ENCODE results near the gene CYP46A1. TPM values are rescaled to one million over a fixed set of nuclear protein-coding genes. Genes with fewer than 3 reads are reported as not detected.
A peak's percentile ranks its signal among the peaks of the same experiment; 100 is the strongest.

CYP46A1 gene
- total RNA-seq, 2 donors from 2014 or later: 0.09 to 0.10 TPM

GRCh38 chr14:99749763-99750715, 65.9 kb downstream of the CYP46A1 start:
- Mint-ChIP-seq H3K27me3 (ENCODE audit: low read depth) (peaks cover 37% of the 10 kb centered on the region), H3K36me3 (ENCODE audit: insufficient read depth in 2 of 2) (no peaks in the 10 kb centered on the region), H3K4me3 (no peak overlapping the region), H3K4me1 (ENCODE audit: low read depth) (peaks cover 6% of the 10 kb centered on the region), H3K27ac (no peak overlapping the region), H3K9me3 (no peaks in the 10 kb centered on the region)
- ATAC-seq (replicated peaks in 1 of 2) (no peak), DNase-seq (no peak)

DNA sequence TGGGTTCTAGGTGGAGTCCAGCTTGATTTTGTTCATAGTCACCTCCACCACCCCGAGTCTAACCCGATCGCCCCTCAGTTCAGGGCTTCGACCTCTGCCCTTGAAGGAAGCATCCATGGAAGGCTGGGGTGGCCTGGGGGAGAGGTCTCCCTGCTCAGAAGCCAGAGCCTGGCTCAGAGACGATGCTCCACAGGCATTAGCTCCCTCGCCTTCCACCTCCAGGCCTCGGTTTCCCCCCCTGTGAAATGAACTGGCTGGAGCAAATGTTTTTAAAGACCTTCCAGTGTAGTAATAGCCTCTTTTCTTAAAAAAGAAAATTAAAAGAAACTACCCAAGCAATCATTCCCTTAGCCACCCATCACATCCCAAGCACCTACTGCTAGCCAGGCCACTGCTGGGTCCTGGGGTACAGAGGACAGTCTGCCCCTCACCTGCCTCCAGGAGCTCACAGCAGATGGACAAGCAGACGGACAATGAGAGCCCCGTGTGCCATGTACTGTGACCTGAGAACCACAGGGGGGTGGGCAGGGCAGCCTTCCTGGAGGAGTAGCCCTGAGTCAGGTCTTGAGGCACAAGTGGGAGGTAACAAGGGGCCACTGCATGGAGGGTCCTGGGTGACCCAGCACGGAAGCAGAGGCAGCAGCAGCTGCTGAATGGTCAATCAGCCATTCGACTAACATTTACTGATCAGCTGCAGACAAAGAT, 66.8 kb downstream of the CYP46A1 start:
- peaks cover 37% of the 10 kb centered on the region for H3K27me3 Mint-ChIP-seq (ENCODE audit: low read depth)
- no peak overlapping the region for H3K4me3 Mint-ChIP-seq
- H3K27ac Mint-ChIP-seq: no peak overlapping the region
- H3K9me3 Mint-ChIP-seq: no peaks in the 10 kb centered on the region
- DNase-seq (no peak), ATAC-seq (replicated peaks in 1 of 2) (no peak)
- no peaks in the 10 kb centered on the region for H3K36me3 Mint-ChIP-seq (ENCODE audit: insufficient read depth in 2 of 2)
- peaks cover 4% of the 10 kb centered on the region for H3K4me1 Mint-ChIP-seq (ENCODE audit: low read depth)

DNA sequence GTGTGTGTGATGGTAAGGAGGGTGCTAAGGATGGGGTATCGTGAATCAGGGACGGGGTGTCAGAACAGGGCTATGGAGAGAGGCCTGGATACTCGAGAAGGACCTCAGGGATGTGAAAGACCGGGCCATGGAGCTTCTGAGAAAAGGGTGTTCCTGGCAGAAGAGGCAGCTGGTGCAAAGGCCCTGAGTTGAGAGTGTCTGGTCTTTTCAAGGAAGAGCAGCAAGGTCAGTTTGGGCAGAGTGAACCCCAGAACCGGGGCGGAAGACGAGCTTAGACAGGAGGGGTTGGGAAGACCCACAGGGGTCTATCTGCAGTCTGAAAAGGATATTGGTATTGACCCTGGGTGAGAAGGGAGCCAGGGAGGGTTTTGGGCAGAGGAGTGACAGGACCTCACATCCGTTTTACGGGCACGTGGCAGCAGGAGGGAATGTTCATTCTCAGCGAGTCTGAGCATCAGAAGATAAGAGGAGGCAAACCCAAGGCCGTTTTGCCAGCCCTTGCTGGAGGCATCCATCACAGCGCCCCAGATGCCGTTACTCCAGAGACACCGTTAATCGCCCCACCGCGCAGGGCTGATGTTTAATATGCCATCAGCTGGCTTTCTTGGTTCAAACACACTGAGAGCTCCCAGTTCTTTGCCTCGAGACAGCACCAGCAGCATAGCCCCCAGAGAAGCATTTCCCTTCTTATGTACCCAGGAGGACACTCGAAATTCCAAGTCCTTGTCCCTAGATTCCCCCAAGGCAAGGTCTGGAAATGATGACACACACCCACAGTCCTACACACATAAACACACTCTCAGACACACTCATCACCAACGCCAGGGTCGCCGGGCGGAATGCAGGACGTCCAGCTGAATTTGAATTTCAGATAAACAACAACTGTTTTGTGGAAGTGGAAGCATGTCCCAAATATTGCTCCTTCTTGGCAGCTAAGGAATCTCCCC, 67.7 kb downstream of the CYP46A1 start:
- Mint-ChIP-seq H3K36me3 (ENCODE audit: insufficient read depth in 2 of 2) (no peaks in the 10 kb centered on the region), H3K4me1 (ENCODE audit: low read depth) (no peaks in the 10 kb centered on the region), H3K4me3 (no peak overlapping the region), H3K27ac (no peak overlapping the region), H3K27me3 (ENCODE audit: low read depth) (peaks cover 37% of the 10 kb centered on the region), H3K9me3 (no peaks in the 10 kb centered on the region)
- no peak for ATAC-seq (replicated peaks in 1 of 2)
- DNase-seq: no peak

GRCh38 chr14:99752486-99753121, 68.5 kb downstream of the CYP46A1 start:
- no peak for ATAC-seq (replicated peaks in 1 of 2)
- Mint-ChIP-seq H3K4me3 (no peak overlapping the region), H3K36me3 (ENCODE audit: insufficient read depth in 2 of 2) (no peaks in the 10 kb centered on the region), H3K27ac (no peak overlapping the region), H3K9me3 (no peaks in the 10 kb centered on the region), H3K27me3 (ENCODE audit: low read depth) (peaks cover 32% of the 10 kb centered on the region), H3K4me1 (ENCODE audit: low read depth) (no peaks in the 10 kb centered on the region)
- no peak for DNase-seq

DNA sequence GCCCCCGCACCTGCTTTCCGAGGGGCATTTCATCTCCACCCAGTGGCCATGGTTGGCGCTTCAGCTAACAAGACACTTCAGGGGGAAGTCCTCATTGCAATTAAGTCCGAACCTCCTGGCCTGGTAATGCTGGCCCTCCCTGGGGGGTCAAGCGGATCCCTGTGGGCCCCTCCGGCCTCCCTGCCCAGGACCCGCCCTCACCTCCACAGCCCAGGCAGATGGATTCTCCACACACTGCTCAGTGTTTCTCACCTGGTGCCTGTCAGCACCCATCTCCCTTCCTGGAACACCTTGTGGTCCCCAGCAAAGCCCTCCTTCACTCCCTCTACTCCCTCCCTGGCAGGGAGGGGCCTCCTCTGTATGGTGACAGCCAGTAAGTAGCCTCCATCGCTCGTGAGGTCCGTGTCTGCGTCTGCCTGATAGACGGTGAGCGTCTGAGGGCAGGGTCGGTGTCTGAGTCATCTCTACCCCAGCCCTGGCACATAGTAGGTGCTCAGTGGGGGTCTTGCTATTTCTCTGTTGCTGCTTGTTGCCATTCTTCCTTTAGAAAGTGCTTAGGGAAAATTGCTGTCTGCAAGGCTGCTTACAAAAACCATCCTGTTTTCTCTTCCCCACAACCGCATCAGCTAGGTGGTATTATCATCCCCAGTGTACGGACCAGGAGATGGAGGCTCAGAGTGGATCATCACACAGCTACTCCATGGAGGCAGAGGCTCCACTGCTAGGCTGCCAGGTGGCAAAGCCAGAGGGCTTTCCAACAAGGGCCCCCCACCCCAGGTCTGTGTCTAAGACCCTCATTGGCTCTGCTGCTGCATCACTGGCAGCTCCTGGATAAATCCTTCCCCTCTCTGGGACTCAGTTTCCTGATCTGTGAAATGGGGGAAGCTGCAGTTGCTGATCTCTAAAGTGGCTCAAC, 69.4 kb downstream of the CYP46A1 start:
- H3K27ac Mint-ChIP-seq: no peak overlapping the region
- no peaks in the 10 kb centered on the region for H3K9me3 Mint-ChIP-seq
- H3K4me3 Mint-ChIP-seq: peak overlapping the region in 1 of 2 donors; percentile 25
- peaks cover 32% of the 10 kb centered on the region for H3K27me3 Mint-ChIP-seq (ENCODE audit: low read depth)
- peaks cover 6% of the 10 kb centered on the region for H3K4me1 Mint-ChIP-seq (ENCODE audit: low read depth)
- DNase-seq (no peak), ATAC-seq (replicated peaks in 1 of 2) (no peak)
- H3K36me3 Mint-ChIP-seq (ENCODE audit: insufficient read depth in 2 of 2): no peaks in the 10 kb centered on the region

DNA sequence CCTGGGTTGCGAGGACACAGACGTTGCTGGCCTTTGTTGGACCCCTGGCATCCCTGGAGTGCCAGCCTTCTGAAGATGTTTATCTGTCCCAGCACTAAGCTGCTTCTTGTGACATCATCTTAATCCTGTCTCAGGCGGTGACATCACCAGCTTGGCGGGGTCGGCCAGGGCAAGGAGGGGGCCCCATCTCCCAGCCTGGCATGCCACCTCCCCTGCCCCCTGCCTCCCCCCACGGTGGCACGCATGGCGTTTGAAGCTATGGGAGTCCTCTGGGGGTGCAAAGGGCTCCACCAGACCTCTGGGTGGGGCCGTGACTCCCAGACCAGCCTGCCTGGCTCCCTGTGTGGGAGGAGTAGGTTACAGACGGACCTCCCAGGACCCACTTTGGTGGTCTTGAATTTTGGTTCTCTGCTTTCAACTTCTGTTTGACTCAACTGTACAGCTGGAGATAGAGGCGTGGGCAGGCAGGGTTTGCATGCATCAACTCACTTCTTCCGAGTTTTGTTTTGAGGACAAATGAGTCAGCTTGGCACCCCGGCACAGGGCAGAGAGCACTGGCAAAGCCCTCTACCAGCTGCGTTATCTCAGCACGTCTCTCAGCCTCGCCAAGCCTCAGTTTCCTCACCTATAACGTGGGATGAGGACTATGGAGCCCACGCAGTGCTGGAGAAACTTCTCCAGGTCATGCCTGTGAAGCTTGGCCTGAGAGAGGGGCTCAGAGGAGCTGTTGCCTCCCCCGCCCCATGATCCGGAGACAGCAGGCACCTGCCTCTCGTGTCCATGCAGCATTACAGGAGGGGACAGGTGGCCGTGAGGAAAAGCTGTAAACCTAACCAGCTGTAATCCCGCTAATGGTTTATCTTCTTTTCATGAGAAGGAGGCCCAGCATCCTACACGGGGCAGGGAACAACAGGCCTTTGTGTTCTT, 70.3 kb downstream of the CYP46A1 start:
- Mint-ChIP-seq H3K4me3 (peak overlapping the region in 1 of 2 donors; percentile 59), H3K27ac (no peak overlapping the region), H3K9me3 (no peaks in the 10 kb centered on the region), H3K4me1 (ENCODE audit: low read depth) (peaks cover 6% of the 10 kb centered on the region), H3K27me3 (ENCODE audit: low read depth) (peaks cover 32% of the 10 kb centered on the region), H3K36me3 (ENCODE audit: insufficient read depth in 2 of 2) (no peaks in the 10 kb centered on the region)
- ATAC-seq (replicated peaks in 1 of 2) (peak; percentile 70 to 81), DNase-seq (peak; percentile 21 to 61)

GRCh38 chr14:99755068-99755405, 70.9 kb downstream of the CYP46A1 start:
- H3K27ac Mint-ChIP-seq: no peak overlapping the region
- peaks cover 6% of the 10 kb centered on the region for H3K4me1 Mint-ChIP-seq (ENCODE audit: low read depth)
- peaks cover 32% of the 10 kb centered on the region for H3K27me3 Mint-ChIP-seq (ENCODE audit: low read depth)
- H3K36me3 Mint-ChIP-seq (ENCODE audit: insufficient read depth in 2 of 2): no peaks in the 10 kb centered on the region
- ATAC-seq (replicated peaks in 1 of 2) (no peak), DNase-seq (no peak)
- no peak overlapping the region for H3K4me3 Mint-ChIP-seq
- H3K9me3 Mint-ChIP-seq: no peaks in the 10 kb centered on the region

DNA sequence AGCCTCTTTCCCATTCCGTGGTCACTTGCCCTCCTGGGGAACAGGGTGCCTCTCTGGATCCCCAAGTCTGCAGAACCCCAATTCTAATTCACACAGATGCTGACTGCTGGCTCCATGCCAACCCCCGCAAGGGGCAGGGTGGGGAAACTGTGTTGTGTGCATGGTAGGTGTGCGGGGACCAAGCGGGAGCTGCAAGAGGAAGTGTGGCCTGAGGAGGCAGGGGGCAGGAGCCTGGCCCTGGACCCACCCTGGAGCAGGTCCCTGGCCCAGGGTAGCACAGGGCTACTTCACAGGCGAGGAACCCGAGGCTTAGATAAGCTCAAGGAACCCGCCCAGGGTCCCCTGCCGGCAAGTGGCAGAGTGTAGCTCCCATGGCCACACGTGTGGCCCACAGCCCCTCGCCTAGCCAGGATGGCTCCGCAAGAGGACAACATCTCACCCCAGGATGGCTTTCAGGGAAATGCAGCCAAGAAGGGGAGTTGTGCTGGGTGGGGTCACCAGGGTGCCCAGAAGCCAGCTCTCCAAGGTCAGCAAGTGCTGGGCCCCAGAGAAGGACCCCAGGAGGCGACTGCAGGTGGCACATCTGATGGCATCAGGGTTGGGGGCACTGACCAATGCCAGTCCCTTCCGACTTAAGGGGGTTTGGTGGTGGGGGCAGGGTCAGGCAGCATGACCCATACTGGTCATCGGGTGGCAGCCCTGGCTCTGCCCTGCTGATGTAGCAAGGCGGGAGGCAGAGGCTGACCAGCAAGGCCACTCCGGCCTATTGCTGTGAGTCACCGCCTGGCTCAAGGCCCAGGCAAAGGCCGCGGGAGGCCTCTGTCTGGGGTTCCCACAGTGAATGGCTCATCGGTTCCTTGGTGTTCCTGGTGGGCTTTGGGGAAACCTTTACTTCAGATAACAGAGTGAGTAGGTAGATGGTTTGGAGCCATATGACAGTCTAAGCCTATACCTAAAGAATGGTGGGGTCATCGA, 71.8 kb downstream of the CYP46A1 start:
- ATAC-seq (replicated peaks in 1 of 2) (no peak), DNase-seq (no peak)
- Mint-ChIP-seq H3K9me3 (no peaks in the 10 kb centered on the region), H3K4me1 (ENCODE audit: low read depth) (peaks cover 6% of the 10 kb centered on the region), H3K36me3 (ENCODE audit: insufficient read depth in 2 of 2) (no peaks in the 10 kb centered on the region), H3K27me3 (ENCODE audit: low read depth) (peaks cover 32% of the 10 kb centered on the region), H3K27ac (no peak overlapping the region), H3K4me3 (no peak overlapping the region)

DNA sequence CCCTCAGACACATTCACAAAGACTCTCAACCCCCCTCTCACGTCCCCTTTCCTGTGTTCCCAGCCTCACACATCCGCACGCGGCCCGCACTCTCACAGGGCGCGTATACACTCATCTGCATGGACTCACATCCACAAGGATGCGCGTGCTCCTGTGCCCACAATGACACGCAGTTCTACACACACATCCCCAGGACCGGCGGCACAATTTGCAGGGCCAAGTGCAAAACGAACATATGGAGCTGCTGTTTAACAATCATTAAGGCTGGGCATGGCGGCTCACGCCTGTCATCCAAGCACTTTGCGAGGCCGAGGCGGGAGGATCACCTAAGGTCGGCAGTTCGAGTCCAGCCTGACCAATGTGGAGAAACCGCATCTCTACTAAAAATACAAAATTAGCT, 72.7 kb downstream of the CYP46A1 start:
- H3K9me3 Mint-ChIP-seq: no peaks in the 10 kb centered on the region
- H3K4me3 Mint-ChIP-seq: no peak overlapping the region
- no peaks in the 10 kb centered on the region for H3K36me3 Mint-ChIP-seq (ENCODE audit: insufficient read depth in 2 of 2)
- H3K4me1 Mint-ChIP-seq (ENCODE audit: low read depth): peaks cover 6% of the 10 kb centered on the region
- DNase-seq: no peak
- no peak for ATAC-seq (replicated peaks in 1 of 2)
- H3K27me3 Mint-ChIP-seq (ENCODE audit: low read depth): peaks cover 23% of the 10 kb centered on the region
- no peak overlapping the region for H3K27ac Mint-ChIP-seq

DNA sequence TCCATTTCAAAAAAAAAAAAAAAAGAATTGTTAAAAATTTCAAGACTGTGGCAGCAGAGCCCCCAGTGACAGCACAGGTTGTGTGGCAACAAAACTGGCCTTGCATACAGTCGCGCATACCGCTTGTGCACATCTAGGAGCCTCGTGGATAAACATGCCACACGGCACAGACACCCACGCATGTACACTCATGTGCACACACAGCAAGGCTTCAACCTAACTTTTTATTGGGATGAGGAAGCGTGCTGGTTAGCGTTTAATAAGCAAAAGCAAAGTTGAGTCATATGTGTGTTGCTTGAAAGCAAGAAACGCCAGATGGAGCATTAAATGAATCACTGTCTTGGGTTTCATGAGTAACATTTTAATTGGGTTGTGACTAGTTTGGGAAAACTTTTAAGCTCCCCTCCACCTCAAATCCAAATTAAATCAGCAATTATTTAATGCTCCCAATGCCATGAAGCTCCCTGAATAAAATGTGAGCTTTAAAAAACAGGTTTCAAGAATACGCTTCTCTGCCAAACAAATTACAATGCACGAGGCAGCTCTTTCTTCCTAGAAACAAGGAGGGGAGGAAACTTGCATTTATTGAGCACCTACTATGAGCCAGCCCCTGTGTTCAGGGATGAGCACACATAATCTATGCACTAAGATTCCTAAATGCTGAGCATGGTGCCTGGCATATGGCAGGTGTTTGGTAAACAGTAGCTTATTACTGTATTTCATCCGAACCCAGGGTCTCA, 73.4 kb downstream of the CYP46A1 start:
- Mint-ChIP-seq H3K27ac (no peak overlapping the region), H3K36me3 (ENCODE audit: insufficient read depth in 2 of 2) (no peaks in the 10 kb centered on the region), H3K4me1 (ENCODE audit: low read depth) (peaks cover 6% of the 10 kb centered on the region), H3K27me3 (ENCODE audit: low read depth) (peaks cover 16% of the 10 kb centered on the region), H3K4me3 (peak overlapping the region in 1 of 2 donors; percentile 19), H3K9me3 (no peaks in the 10 kb centered on the region)
- DNase-seq (peak in 1 of 2 donors; percentile 24), ATAC-seq (replicated peaks in 1 of 2) (peak; percentile 20 to 55)

Data from activated T-cell treated with anti-CD3 and anti-CD28 coated beads, Interleukin-2, amount 50 U/mL, for 72 hours (primary cell).